Activated CD4-positive, CD25-positive, alpha-beta regulatory T cell treated with anti-CD3 and anti-CD28 coated beads, Interleukin-2, amount 50 U/mL, for 24 hours (primary cell): ENCODE data around the gene STX8.
"Not testable (repeated sequence)": the region's sequence is repeated elsewhere in the genome, so short reads cannot be mapped to it uniquely, and the experiment has no call there.

ENCODE experiments used
- ATAC-seq, 2 donors: fragments of 150-1000 bp; cut with Tn5 transposase; one replicate each; pipeline ENCODE4 v1.10.0; 2021; ENCODE audit warnings: mild to moderate bottlenecking in 1 of 2, moderate library complexity in 1 of 2

Gene STX8

GRCh38 chr17:9290226-9290613, 285.4 kb downstream of the STX8 start:
- ATAC-seq, result no peak

GRCh38 chr17:9287306-9287705, 288.3 kb downstream of the STX8 start:
- no peak for ATAC-seq

GRCh38 chr17:9286434-9286833, 289.2 kb downstream of the STX8 start:
- no peak for ATAC-seq

GRCh38 chr17:9285602-9286427, 289.8 kb downstream of the STX8 start:
- no peak for ATAC-seq

- ATAC-seq, result no peak
These were observed 290.7 kb downstream of the STX8 start for GRCh38 chr17:9284884-9285283.

- no peak for ATAC-seq
These were observed 291.7 kb downstream of the STX8 start for GRCh38 chr17:9283909-9284308.

GRCh38 chr17:9279893-9280292, 295.7 kb downstream of the STX8 start:
- ATAC-seq, result no peak

- ATAC-seq, result no peak
These were observed 300.6 kb downstream of the STX8 start for GRCh38 chr17:9274973-9275372.

- peak; percentile 82 to 89 for ATAC-seq
These were observed 301.9 kb downstream of the STX8 start for GRCh38 chr17:9273428-9274391.

- ATAC-seq, result no peak
These were observed 303.0 kb downstream of the STX8 start for GRCh38 chr17:9272501-9273200.

GRCh38 chr17:9271989-9272388, 303.6 kb downstream of the STX8 start:
- no peak for ATAC-seq

GRCh38 chr17:9270921-9271320, 304.7 kb downstream of the STX8 start:
- ATAC-seq, result no peak

GRCh38 chr17:9269350-9270035, 306.1 kb downstream of the STX8 start:
- ATAC-seq, result no peak

- ATAC-seq, result no peak
These were observed 307.1 kb downstream of the STX8 start for GRCh38 chr17:9268546-9268945.

GRCh38 chr17:9266697-9267117, 308.9 kb downstream of the STX8 start:
- ATAC-seq, result no peak

- ATAC-seq, result no peak
These were observed 309.5 kb downstream of the STX8 start for GRCh38 chr17:9266031-9266680.

GRCh38 chr17:9261081-9262012, 314.3 kb downstream of the STX8 start:
- no peak for ATAC-seq

- no peak for ATAC-seq
These were observed 316.2 kb downstream of the STX8 start for GRCh38 chr17:9259419-9259818.

GRCh38 chr17:9258115-9259015, 317.3 kb downstream of the STX8 start:
- ATAC-seq, result no peak

- ATAC-seq, result not testable (repeated sequence)
These were observed 318.0 kb downstream of the STX8 start for GRCh38 chr17:9257630-9257965.
